ENCODE data around the gene CEP112. TPM values are rescaled to one million over a fixed set of nuclear protein-coding genes. Genes with fewer than 3 reads are reported as not detected.

Gene CEP112
- total and polyA plus RNA-seq, 2 of the 13 experiments (the other 11 are each of a cell fraction or from before 2014, with no cell fraction given): 1.2 to 3.4 TPM

- FAIRE-seq: no peak
- Histone ChIP-seq H3K36me3 (replicated peaks in 1 of 2; ENCODE audit: control insufficient read depth in 1 of 2, insufficient read depth in 2 of 2, low read length in 2 of 2) (no peaks in the 10 kb centered on the region), H3K79me2 (ENCODE audit: insufficient read depth, low read length) (no peaks in the 10 kb centered on the region), H3K4me2 (ENCODE audit: low read depth, low read length) (no peak overlapping the region), H3K9ac (ENCODE audit: insufficient read depth, low read depth, low read length) (no peak overlapping the region), H3K9me3 (ENCODE audit: low read length) (no peaks in the 10 kb centered on the region), H3K27me3 (ENCODE audit: control insufficient read depth in 1 of 2, insufficient read depth in 2 of 2, low read length in 2 of 2) (no peaks in the 10 kb centered on the region; a peak in 1 of 5 replicates), H2AFZ (ENCODE audit: low read length) (no peak overlapping the region), H3K4me1 (ENCODE audit: insufficient read depth, low read length) (0 out of 2 replicates have a peak, but pooled peaks cover 8% of the 10 kb centered on the region), H3K4me3 (replicated peaks in 1 of 3; ENCODE audit: insufficient read depth in 1 of 3, low read depth in 2 of 3, low read length in 3 of 3) (no peak overlapping the region), H3K27ac (ENCODE audit: extremely low read length, insufficient read depth, low read length) (no peak overlapping the region), H4K20me1 (ENCODE audit: insufficient read depth, low read length) (no peaks in the 10 kb centered on the region)
- TF ChIP-seq FOXO4 (CRISPR knock-in tag; conservative IDR thresholded peaks at IDR 0.05) (0 out of 2 replicates have a peak, but pooled peaks have one; percentile 44), ZFP62 (CRISPR knock-in tag; IDR thresholded peaks at IDR 0.05) (no peak)
- in situ Hi-C loops (cut with HindIII; ENCODE audit: extremely low pct_ligation_motif_present, low pct_unique_long_range_greater_than_20kb) (no loop called here), intact Hi-C loops (cut with micrococcal nuclease; ENCODE audit: unreplicated experiment) (no loop called here)
- no TSS peak for BruUV-seq (replicated peaks)
- POLR2A ChIA-PET: no interaction called here
- no peak for DNase-seq (ENCODE audit: low spot score)
- ATAC-seq: no peak
- CTCF ChIA-PET (ENCODE audit: low intra/inter-chr PET ratio, low total read pairs): no interaction called here
- 64% methylated on average over 9 of the region's 11 CpGs for WGBS (ENCODE audit: low lambda C conversion rate)
Observed at GRCh38 chr17:65617496-65617895, 574.4 kb downstream of the CEP112 start.

- H3K79me2 ChIP-seq (ENCODE audit: insufficient read depth, low read length): no peaks in the 10 kb centered on the region
- CTCF ChIA-PET (ENCODE audit: low intra/inter-chr PET ratio, low total read pairs): no interaction called here
- no peaks in the 10 kb centered on the region for H3K9me3 ChIP-seq (ENCODE audit: low read length)
- H3K27me3 ChIP-seq (ENCODE audit: control insufficient read depth in 1 of 2, insufficient read depth in 2 of 2, low read length in 2 of 2): no peaks in the 10 kb centered on the region
- POLR2A ChIA-PET: no interaction called here
- no peak overlapping the region for H3K9ac ChIP-seq (ENCODE audit: insufficient read depth, low read depth, low read length)
- no TSS peak for BruUV-seq (replicated peaks)
- no peak for DNase-seq (ENCODE audit: low spot score)
- in situ Hi-C loops (cut with HindIII; ENCODE audit: extremely low pct_ligation_motif_present, low pct_unique_long_range_greater_than_20kb): no loop called here
- WGBS (ENCODE audit: low lambda C conversion rate): 59% methylated on average over 2 of the region's 2 CpGs
- intact Hi-C loops (cut with micrococcal nuclease; ENCODE audit: unreplicated experiment): no loop called here
- no peak overlapping the region for H3K4me3 ChIP-seq (replicated peaks in 1 of 3; ENCODE audit: insufficient read depth in 1 of 3, low read depth in 2 of 3, low read length in 3 of 3)
- H3K4me1 ChIP-seq (ENCODE audit: insufficient read depth, low read length): peaks cover 15% of the 10 kb centered on the region
- H3K27ac ChIP-seq (ENCODE audit: extremely low read length, insufficient read depth, low read length): no peak overlapping the region
- H4K20me1 ChIP-seq (ENCODE audit: insufficient read depth, low read length): no peaks in the 10 kb centered on the region
- no peak overlapping the region for H2AFZ ChIP-seq (ENCODE audit: low read length)
- no peak for ATAC-seq
- no peak for FAIRE-seq
- TF ChIP-seq MTA3 (CRISPR knock-in tag; IDR thresholded peaks at IDR 0.05) (no peak), ZNF264 (CRISPR knock-in tag; IDR thresholded peaks at IDR 0.05) (no peak), AGO1 (IDR thresholded peaks at IDR 0.05; ENCODE audit: low read depth, low read length, poor library complexity, severe bottlenecking) (no peak), CBX2 (IDR thresholded peaks at IDR 0.05; ENCODE audit: low read depth, low read length) (no peak), CBX2 (CRISPR knock-in tag; IDR thresholded peaks at IDR 0.05; ENCODE audit: low read depth) (no peak), JUN (CRISPR knock-in tag; IDR thresholded peaks at IDR 0.05) (no peak), GMEB1 (CRISPR knock-in tag; IDR thresholded peaks at IDR 0.05; ENCODE audit: borderline replicate concordance) (no peak), DPF2 (CRISPR knock-in tag; IDR thresholded peaks at IDR 0.05; ENCODE audit: borderline replicate concordance, low read depth) (no peak), ZMYM3 (CRISPR knock-in tag; IDR thresholded peaks at IDR 0.05) (no peak), NR1H2 (CRISPR knock-in tag; IDR thresholded peaks at IDR 0.05; ENCODE audit: borderline replicate concordance, low read depth) (no peak), EZH2 (conservative IDR thresholded peaks at IDR 0.05; ENCODE audit: low read depth, low read length) (no peak), SMAD9 (CRISPR knock-in tag; IDR thresholded peaks at IDR 0.05) (no peak)
- H3K36me3 ChIP-seq (replicated peaks in 1 of 2; ENCODE audit: control insufficient read depth in 1 of 2, insufficient read depth in 2 of 2, low read length in 2 of 2): no peaks in the 10 kb centered on the region
- no peak overlapping the region for H3K4me2 ChIP-seq (ENCODE audit: low read depth, low read length)
Observed at GRCh38 chr17:65609749-65610148, 582.2 kb downstream of the CEP112 start.

All from HepG2 (cell line).